Mononuclear cell (primary cell): ENCODE data around the gene ANKRD45. TPM values are rescaled to one million over a fixed set of nuclear protein-coding genes. Genes with fewer than 3 reads are reported as not detected.
"Not testable (repeated sequence)": the region's sequence is repeated elsewhere in the genome, so short reads cannot be mapped to it uniquely, and the experiment has no call there.

Experiments
- H3K27me3 ChIP-seq: 2 replicates; pipeline ENCODE4 v1.6.0; 2011; ENCODE audit warnings: low read length, control low read depth; ENCODE audit not compliant: insufficient read depth
- H3K4me1 ChIP-seq: 2 replicates; pipeline ENCODE4 v1.5.1; 2011; ENCODE audit warnings: mild to moderate bottlenecking, low read length, control low read depth; ENCODE audit not compliant: insufficient read depth
- H3K4me3 ChIP-seq: 2 replicates; pipeline ENCODE4 v1.5.1; 2011; ENCODE audit warnings: mild to moderate bottlenecking, low read length, moderate library complexity
- H3K9me3 ChIP-seq: 2 replicates; pipeline ENCODE4 v1.5.1; 2011; ENCODE audit warnings: low read depth, mild to moderate bottlenecking, control low read depth, low read length
- total RNA-seq: library from RNA; depleted of rRNA; stranded (reverse); fragments of >200 nt; gene quantifications from one replicate; pipeline ENCODE4 v1.2.3, GENCODE V29; 2012

ANKRD45 gene
- total RNA-seq, 1 donor = 0.10 TPM

GRCh38 chr1:173616859-173617258, 52.8 kb downstream of the ANKRD45 start:
- Histone ChIP-seq H3K27me3 (no peaks in the 10 kb centered on the region), H3K9me3 (peaks cover 14% of the 10 kb centered on the region), H3K4me1 (no peaks in the 10 kb centered on the region), H3K4me3 (no peak overlapping the region)

GRCh38 chr1:173613086-173613485, 56.6 kb downstream of the ANKRD45 start:
- not testable (repeated sequence) for H3K4me3 ChIP-seq, H3K27me3 ChIP-seq, H3K4me1 ChIP-seq, H3K9me3 ChIP-seq

GRCh38 chr1:173608503-173609216, 61.0 kb downstream of the ANKRD45 start:
- Histone ChIP-seq H3K9me3 (no peaks in the 10 kb centered on the region), H3K4me3 (no peak overlapping the region), H3K27me3 (no peaks in the 10 kb centered on the region), H3K4me1 (no peaks in the 10 kb centered on the region)

GRCh38 chr1:173603056-173603591, 66.5 kb downstream of the ANKRD45 start, which contains the start of gene SLC9C2:
TSS of gene SLC9C2 (minus strand) at chr1:173603072. CDS start at chr1:173601776, 1,296 bp downstream.
- no peaks in the 10 kb centered on the region for H3K27me3 ChIP-seq
- no peaks in the 10 kb centered on the region for H3K4me1 ChIP-seq
- no peak within 1 kb of the TSS for H3K4me3 ChIP-seq
- H3K9me3 ChIP-seq = no peaks in the 10 kb centered on the region

GRCh38 chr1:173601588-173601987, 68.1 kb downstream of the ANKRD45 start:
- Histone ChIP-seq H3K27me3 (no peaks in the 10 kb centered on the region), H3K4me3 (no peak overlapping the region), H3K4me1 (no peaks in the 10 kb centered on the region), H3K9me3 (no peaks in the 10 kb centered on the region)

- no peaks in the 10 kb centered on the region for H3K9me3 ChIP-seq
- no peak overlapping the region for H3K4me3 ChIP-seq
- no peaks in the 10 kb centered on the region for H3K4me1 ChIP-seq
- no peaks in the 10 kb centered on the region for H3K27me3 ChIP-seq
These were observed 73.4 kb downstream of the ANKRD45 start for GRCh38 chr1:173596097-173596825.

- not testable (repeated sequence) for H3K4me3 ChIP-seq, H3K27me3 ChIP-seq, H3K4me1 ChIP-seq, H3K9me3 ChIP-seq
These were observed 78.5 kb downstream of the ANKRD45 start for GRCh38 chr1:173591138-173591537.

- Histone ChIP-seq H3K9me3 (no peaks in the 10 kb centered on the region), H3K27me3 (no peaks in the 10 kb centered on the region), H3K4me1 (no peaks in the 10 kb centered on the region), H3K4me3 (no peak overlapping the region)
These were observed 79.1 kb downstream of the ANKRD45 start for GRCh38 chr1:173590557-173590956.

GRCh38 chr1:173581383-173582079, 88.1 kb downstream of the ANKRD45 start:
- H3K4me1 ChIP-seq = no peaks in the 10 kb centered on the region
- no peak overlapping the region for H3K4me3 ChIP-seq
- H3K27me3 ChIP-seq = no peaks in the 10 kb centered on the region
- H3K9me3 ChIP-seq = no peaks in the 10 kb centered on the region

- Histone ChIP-seq H3K4me1 (no peaks in the 10 kb centered on the region), H3K9me3 (no peaks in the 10 kb centered on the region), H3K27me3 (no peaks in the 10 kb centered on the region), H3K4me3 (no peak overlapping the region)
These were observed 89.0 kb downstream of the ANKRD45 start for GRCh38 chr1:173580658-173581057.

- no peaks in the 10 kb centered on the region for H3K27me3 ChIP-seq
- no peak overlapping the region for H3K4me3 ChIP-seq
- no peaks in the 10 kb centered on the region for H3K9me3 ChIP-seq
- H3K4me1 ChIP-seq = no peaks in the 10 kb centered on the region
These were observed 89.6 kb downstream of the ANKRD45 start for GRCh38 chr1:173580071-173580470.

- Histone ChIP-seq H3K27me3 (no peaks in the 10 kb centered on the region), H3K9me3 (no peaks in the 10 kb centered on the region), H3K4me1 (no peaks in the 10 kb centered on the region), H3K4me3 (no peak overlapping the region)
These were observed 96.1 kb downstream of the ANKRD45 start for GRCh38 chr1:173573596-173573995.

- no peak overlapping the region for H3K4me3 ChIP-seq
- no peaks in the 10 kb centered on the region for H3K27me3 ChIP-seq
- no peaks in the 10 kb centered on the region for H3K4me1 ChIP-seq
- H3K9me3 ChIP-seq = no peaks in the 10 kb centered on the region
These were observed 97.3 kb downstream of the ANKRD45 start for GRCh38 chr1:173572201-173572873.

- H3K27me3 ChIP-seq = peaks cover 2% of the 10 kb centered on the region
- no peaks in the 10 kb centered on the region for H3K9me3 ChIP-seq
- H3K4me3 ChIP-seq = no peak overlapping the region
- no peaks in the 10 kb centered on the region for H3K4me1 ChIP-seq
These were observed 99.2 kb downstream of the ANKRD45 start for GRCh38 chr1:173570370-173571007.
